Endodermal cell (in vitro differentiated cells): ENCODE measurements around the gene C3orf20. TPM values are rescaled to one million over a fixed set of nuclear protein-coding genes. Genes with fewer than 3 reads are reported as not detected.

Experiments used
- DNase-seq: peaks from one replicate; pipeline ENCODE4 v3.0.0-alpha.2; 2017
- H3K27ac ChIP-seq: 2 replicates; pipeline ENCODE4 v1.5.1; 2013; ENCODE audit warnings: mild to moderate bottlenecking, low read depth, low read length, moderate library complexity
- H3K27me3 ChIP-seq: 2 replicates; pipeline ENCODE4 v1.6.1; 2013; ENCODE audit warnings: mild to moderate bottlenecking, low read length, moderate library complexity; ENCODE audit not compliant: insufficient read depth, control insufficient read depth, poor library complexity, severe bottlenecking
- H3K36me3 ChIP-seq: 2 replicates; pipeline ENCODE4 v1.7.0; 2013; ENCODE audit warnings: mild to moderate bottlenecking, low read length, moderate library complexity; ENCODE audit not compliant: control insufficient read depth, insufficient read depth
- H3K4me1 ChIP-seq: one replicate; pipeline ENCODE4 v1.7.0; 2013; ENCODE audit warnings: low read length; ENCODE audit not compliant: control insufficient read depth, insufficient read depth
- H3K4me3 ChIP-seq: 2 replicates; pipeline ENCODE4 v1.5.1; 2013; ENCODE audit warnings: mild to moderate bottlenecking, low read length, moderate library complexity
- H3K9ac ChIP-seq: 2 replicates; pipeline ENCODE4 v1.6.1; 2013; ENCODE audit warnings: mild to moderate bottlenecking, low read length, moderate library complexity; ENCODE audit not compliant: poor library complexity, severe bottlenecking; ENCODE audit errors: extremely low read depth
- H3K9me3 ChIP-seq: 2 replicates; pipeline ENCODE4 v1.6.1; 2013; ENCODE audit warnings: mild to moderate bottlenecking, low read length, moderate library complexity; ENCODE audit not compliant: control insufficient read depth
- H3K27ac Mint-ChIP-seq: 2 replicates; pipeline ENCODE4 v1.8.0; 2020; ENCODE audit warnings: mixed read lengths
- H3K27me3 Mint-ChIP-seq: 2 replicates; pipeline ENCODE4 v1.8.0; 2021; ENCODE audit warnings: mild to moderate bottlenecking, mixed read lengths; ENCODE audit not compliant: insufficient read depth
- H3K36me3 Mint-ChIP-seq: 2 replicates; pipeline ENCODE4 v1.8.0; 2020; ENCODE audit warnings: low read depth, mixed read lengths
- H3K4me1 Mint-ChIP-seq: 2 replicates; pipeline ENCODE4 v1.8.0; 2020; ENCODE audit warnings: mixed read lengths
- H3K4me3 Mint-ChIP-seq: 2 replicates; pipeline ENCODE4 v1.8.0; 2020; ENCODE audit warnings: mild to moderate bottlenecking, moderate library complexity, mixed read lengths
- H3K9me3 Mint-ChIP-seq: 2 replicates; pipeline ENCODE4 v1.8.0; 2020; ENCODE audit warnings: mild to moderate bottlenecking, mixed read lengths
- CTCF ChIP-seq: fragments of 200-600 bp; sonication (generic); conservative IDR thresholded peaks from 2 replicates; pipeline ENCODE4 v1.5.0; 2021; ENCODE audit warnings: antibody characterized with exemption, mild to moderate bottlenecking
- WGBS, 2 experiments: methylation state at CpG; one replicate each; pipeline versions ENCODE4 v1.1.5 to v1.1.7; 2013; ENCODE audit warnings: missing lambda C conversion rate in 2 of 2, mixed read lengths in 1 of 2; ENCODE audit not compliant: insufficient coverage in 1 of 2, insufficient read length in 1 of 2; 5-methylcytosine and 5-hydroxymethylcytosine counted together
- total RNA-seq, 2 donors: library from RNA; stranded (reverse); fragmentation: NEBNext Ultra II Directional in 1 of 2; extraction: Animal tissue kit (Norgen Biotek cat#: 25700) in 1 of 2; gene quantifications; 2 replicates in 1 of 2; 3 replicates in 1 of 2; pipeline ENCODE4 v1.2.1, GENCODE V29; 2021

C3orf20 gene
- total RNA-seq, 2 donors from 2014 or later = not detected

- no peak overlapping the region for H3K4me3 ChIP-seq
- H3K36me3 ChIP-seq = no peaks in the 10 kb centered on the region
- no peaks in the 10 kb centered on the region for H3K9me3 ChIP-seq
- H3K27me3 ChIP-seq = peaks cover 69% of the 10 kb centered on the region
- H3K4me3 Mint-ChIP-seq = no peak overlapping the region
- no peaks in the 10 kb centered on the region for H3K4me1 ChIP-seq
- WGBS, 2 experiments = 83 to 85% methylated on average over 7 to 10 of the region's 10 CpGs
- TF ChIP-seq CTCF = no peak
- peaks cover 88% of the 10 kb centered on the region for H3K27me3 Mint-ChIP-seq
- no peaks in the 10 kb centered on the region for H3K36me3 Mint-ChIP-seq
- no peaks in the 10 kb centered on the region for H3K9me3 Mint-ChIP-seq
- no peak overlapping the region for H3K9ac ChIP-seq
- no peak overlapping the region for H3K27ac Mint-ChIP-seq
- H3K27ac ChIP-seq = no peak overlapping the region
- DNase-seq = peak; percentile 45
- H3K4me1 Mint-ChIP-seq = no peaks in the 10 kb centered on the region
Measured at GRCh38 chr3:14640157-14640562, 34.8 kb upstream of the C3orf20 start.

GRCh38 chr3:14640734-14641133, 34.2 kb upstream of the C3orf20 start:
- Mint-ChIP-seq H3K4me1 (no peaks in the 10 kb centered on the region), H3K27me3 (peaks cover 85% of the 10 kb centered on the region), H3K4me3 (no peak overlapping the region), H3K27ac (no peak overlapping the region), H3K36me3 (no peaks in the 10 kb centered on the region), H3K9me3 (no peaks in the 10 kb centered on the region)
- Histone ChIP-seq H3K9me3 (no peaks in the 10 kb centered on the region), H3K36me3 (no peaks in the 10 kb centered on the region), H3K27me3 (peaks cover 73% of the 10 kb centered on the region), H3K4me1 (no peaks in the 10 kb centered on the region), H3K27ac (no peak overlapping the region), H3K9ac (no peak overlapping the region), H3K4me3 (no peak overlapping the region)
- no peak for TF ChIP-seq CTCF
- WGBS, 2 experiments = 76 to 80% methylated on average over 1 to 2 of the region's 2 CpGs
- no peak for DNase-seq

- Histone ChIP-seq H3K9me3 (no peaks in the 10 kb centered on the region), H3K27me3 (peaks cover 68% of the 10 kb centered on the region), H3K4me1 (no peaks in the 10 kb centered on the region), H3K27ac (no peak overlapping the region), H3K36me3 (no peaks in the 10 kb centered on the region), H3K4me3 (no peak overlapping the region), H3K9ac (no peak overlapping the region)
- Mint-ChIP-seq H3K4me3 (no peak overlapping the region), H3K36me3 (no peaks in the 10 kb centered on the region), H3K4me1 (no peaks in the 10 kb centered on the region), H3K27me3 (peaks cover 79% of the 10 kb centered on the region), H3K27ac (no peak overlapping the region), H3K9me3 (no peaks in the 10 kb centered on the region)
- no peak for TF ChIP-seq CTCF
- no peak for DNase-seq
- WGBS, 2 experiments = 91% methylated on average over 4 of the region's 4 CpGs
Measured at GRCh38 chr3:14641346-14641745, 33.6 kb upstream of the C3orf20 start.
